Non-pigmented ciliary epithelial cell (primary cell): ENCODE measurements around the gene ZFYVE28.
"Not testable (repeated sequence)": the region's sequence is repeated elsewhere in the genome, so short reads cannot be mapped to it uniquely, and the experiment has no call there.

Experiments
- DNase-seq: peaks from one replicate; pipeline ENCODE4 v3.0.0-alpha.2; 2010; ENCODE audit warnings: low read depth

The ZFYVE28 gene

DNA sequence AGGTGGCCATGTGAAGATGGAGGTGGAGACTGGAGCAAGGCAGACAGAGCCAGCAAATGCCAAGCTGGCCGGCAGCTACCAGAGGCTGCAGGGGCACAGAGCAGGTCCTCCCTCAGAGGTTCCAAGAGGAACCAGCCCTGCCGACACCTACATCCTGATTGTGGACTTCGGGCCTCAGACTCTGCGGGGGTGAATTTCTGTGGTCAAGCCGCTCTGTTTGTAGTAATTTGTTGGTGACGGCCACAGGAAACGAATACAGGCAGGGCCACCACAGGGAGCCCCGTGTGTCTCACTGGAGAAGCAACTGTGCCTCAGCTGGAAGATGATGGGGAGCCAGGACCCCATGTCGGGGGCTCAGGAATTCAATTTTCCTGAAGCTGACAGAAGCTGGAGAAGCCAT, 28.3 kb downstream of the ZFYVE28 start:
- no peak for DNase-seq

DNA sequence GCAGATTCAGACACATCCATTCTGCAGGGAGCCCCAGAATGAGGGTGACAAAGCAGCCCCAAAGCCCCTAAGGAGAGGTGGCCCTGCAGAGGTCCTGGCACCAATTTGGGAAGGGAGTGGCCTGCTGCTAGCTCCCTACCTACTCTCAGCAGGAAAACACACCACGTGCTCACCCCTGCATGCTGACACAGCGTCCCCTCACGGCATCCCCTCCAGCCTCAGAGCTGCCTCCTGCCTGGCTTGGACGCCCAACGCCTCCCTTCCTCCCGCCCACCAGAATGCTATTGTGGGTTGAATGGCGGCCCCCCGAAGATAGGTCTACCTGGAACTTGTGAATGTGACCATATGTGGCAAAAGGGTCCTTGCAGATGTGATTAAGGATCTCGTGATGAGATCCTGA, 28.8 kb downstream of the ZFYVE28 start:
- DNase-seq, result no peak

DNA sequence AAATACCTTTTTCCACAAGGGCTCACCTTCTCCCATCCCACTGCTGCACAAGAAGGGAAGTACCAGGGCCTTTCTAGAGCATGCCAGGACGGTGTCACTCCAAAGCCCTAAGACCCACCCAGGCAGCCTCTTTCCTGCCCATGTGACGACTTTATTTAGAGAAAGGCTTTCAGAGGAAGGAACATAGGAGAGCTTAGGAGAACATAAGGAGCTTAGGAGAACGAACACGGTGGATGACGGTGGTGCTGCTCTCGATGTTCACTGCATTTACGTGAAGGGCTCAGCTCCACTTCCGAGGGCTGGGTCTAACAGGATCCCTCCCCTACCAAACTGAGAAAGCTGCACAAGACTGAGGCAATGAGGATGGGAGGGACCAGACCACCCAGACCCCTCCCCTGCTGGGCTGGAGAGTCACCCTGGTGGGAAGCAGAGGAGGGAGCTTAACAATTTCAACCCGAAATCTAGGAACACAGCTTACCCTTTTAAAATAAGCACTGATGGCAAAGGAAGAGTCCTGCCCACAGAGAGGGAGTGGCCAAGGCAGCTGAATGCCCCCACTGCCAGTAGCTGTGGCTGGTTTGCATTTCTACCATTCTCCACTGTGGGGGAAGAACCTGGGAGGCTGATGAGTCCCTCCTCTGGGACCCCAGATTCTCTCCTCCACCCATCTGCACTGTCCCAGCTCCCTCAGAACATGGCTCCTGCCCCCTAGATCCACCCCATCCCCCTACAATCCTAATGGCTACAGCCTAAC, 29.8 kb downstream of the ZFYVE28 start:
- DNase-seq, result no peak

DNA sequence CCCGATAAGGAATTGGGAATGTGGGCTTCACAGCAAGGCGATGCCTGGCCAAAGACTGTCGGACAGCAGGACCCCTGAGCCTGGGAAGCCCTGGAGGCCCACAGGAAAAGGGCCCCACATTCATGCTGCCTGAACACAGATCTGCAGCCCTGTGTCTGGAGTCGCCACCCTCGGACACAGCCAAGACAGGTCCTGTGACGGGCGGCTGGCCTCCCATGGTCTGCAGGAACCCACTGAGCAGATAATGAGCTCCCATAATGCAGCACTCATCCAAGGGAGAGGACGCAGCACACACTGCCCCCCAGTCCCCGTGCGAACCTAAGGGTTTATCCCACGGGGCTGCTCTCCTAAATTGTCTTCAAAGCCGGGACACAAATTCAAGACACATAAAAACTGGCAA, 30.6 kb downstream of the ZFYVE28 start:
- DNase-seq, result no peak

DNA sequence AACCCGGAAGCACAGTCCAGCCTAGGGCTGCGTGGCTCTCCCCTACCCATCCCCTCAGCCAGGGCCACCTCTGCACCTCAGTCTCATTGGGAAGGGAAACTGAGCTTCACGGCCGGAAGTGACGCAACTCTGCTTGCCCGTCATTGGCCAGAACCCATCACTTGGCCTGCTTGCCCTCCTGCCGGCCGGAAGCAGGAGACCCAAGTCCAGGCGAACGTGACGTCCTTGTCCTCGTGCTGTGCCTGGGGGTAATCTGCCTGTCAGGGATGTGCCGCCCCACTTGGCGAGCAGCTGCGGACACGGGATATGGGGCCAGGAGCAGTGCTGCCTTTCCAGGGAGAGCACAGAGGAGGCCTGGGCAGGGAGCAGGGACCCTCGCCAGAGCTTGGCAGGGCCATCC, 31.2 kb downstream of the ZFYVE28 start:
- no peak for DNase-seq

DNA sequence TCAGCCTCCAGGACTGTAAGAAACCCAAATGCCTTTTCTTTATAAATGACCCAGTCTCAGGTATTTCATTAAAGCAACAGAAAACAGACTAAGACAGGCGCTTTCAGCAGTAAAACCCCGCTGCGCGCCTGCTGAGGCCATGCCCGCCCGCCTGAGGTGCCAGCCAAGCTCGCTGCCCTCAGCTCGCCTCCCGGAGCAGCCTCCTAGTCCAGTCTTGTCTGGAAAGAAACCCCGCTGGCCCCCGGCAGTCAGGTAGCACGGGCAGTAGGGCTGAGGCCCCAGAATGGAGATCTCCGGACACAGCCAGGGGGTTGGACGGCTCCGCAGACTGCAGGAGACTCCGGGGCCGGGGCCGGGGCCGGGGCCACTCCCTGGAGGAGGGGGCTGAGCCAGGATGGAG, 31.7 kb downstream of the ZFYVE28 start:
- no peak for DNase-seq

DNA sequence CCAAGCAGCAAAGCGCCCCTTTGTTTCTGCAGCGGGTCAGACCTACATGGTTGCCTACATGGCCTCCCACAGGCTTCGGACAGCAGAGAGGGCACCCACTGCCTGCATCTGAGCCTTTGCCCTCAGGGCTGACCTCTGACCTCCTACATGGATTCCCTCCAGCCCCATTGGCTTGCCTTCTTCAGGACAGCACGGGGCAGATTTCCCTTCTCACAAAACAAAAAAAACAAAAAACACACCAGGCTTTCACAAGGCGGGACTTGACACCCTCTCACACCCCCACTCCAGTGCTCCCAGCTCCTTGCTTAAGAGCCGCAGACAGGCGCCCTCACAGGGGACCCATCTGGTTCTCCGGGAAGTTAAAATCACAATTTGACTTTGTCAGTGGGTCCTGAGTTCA, 32.9 kb downstream of the ZFYVE28 start:
- DNase-seq, result no peak

DNA sequence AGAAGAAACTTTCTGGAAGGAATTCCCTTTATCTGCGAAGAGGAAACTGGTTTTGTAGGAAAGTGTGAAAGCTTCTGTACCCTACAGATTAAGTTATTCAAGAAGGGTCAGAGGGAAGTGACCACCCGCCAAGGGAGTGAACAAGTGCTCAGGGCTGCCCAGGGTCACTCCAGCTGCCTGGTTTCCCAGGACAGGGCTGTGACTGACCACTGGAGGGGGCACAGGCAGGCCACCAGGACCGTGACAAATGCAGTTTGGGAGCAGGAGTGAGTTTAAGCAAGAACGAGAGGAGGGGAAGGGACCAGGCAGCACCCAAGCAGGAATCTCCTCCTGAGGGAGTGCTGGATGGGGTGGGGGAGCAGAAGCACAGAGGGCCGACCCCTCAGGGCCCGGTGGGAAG, 34.2 kb downstream of the ZFYVE28 start:
- DNase-seq, result no peak

DNA sequence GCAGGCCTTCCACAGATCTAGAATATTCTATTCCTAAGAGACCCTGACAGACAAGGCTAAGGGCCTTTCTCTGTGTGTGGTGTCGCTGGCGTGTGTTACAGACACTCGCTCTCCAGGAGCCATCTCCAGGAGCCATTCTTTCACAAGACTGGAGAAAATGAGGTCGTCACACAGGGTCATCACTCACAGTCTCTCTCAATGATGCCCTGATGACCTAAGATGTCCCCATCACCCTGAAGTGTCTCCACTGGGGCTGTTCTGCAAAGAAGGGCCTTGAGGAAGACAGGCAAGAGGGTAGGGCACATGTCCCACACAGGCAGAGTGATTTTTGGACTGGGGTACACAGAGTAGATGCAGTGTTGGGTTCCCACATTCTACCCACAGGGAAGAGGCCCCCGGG, 34.7 kb downstream of the ZFYVE28 start:
- no peak for DNase-seq

DNA sequence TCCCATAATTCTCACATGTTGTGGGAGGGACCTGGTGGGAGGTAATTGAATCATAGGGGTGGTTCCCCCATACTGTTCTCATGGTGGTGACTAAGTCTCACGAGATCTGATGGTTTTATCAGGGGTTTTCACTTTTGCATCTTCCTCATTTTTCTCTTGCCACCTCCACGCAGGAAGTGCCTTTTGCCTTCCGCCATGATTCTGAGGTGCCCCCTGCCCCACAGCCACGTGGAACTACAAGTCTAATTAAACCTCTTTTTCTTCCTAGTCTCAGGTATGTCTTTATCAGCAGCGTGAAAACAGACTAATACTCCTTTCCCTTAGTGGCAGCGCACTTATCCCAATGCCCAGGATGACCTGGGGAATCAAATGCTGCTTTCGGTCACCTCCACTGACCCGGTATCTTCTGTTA, 35.2 kb downstream of the ZFYVE28 start:
- DNase-seq, result not testable (repeated sequence)

DNA sequence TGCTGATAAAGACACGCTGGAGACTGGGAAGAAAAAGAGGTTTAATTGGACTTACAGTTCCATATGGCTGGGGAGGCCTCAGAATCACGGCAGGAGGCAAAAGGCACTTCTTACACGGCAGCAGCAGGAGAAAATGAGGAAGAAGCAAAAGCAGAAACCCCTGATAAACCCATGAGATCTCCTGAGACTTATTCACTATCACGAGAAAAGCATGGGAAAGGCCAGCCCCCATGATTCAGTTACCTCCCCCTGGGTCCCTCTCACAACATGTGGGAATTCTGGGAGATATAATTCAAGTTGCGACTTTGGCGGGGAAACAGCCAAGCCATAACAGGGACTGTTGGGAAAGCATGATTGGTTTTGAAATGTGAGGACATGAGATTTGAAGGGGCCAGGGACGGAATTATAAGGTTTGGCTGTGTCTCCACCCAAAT, 35.7 kb downstream of the ZFYVE28 start:
- not testable (repeated sequence) for DNase-seq

DNA sequence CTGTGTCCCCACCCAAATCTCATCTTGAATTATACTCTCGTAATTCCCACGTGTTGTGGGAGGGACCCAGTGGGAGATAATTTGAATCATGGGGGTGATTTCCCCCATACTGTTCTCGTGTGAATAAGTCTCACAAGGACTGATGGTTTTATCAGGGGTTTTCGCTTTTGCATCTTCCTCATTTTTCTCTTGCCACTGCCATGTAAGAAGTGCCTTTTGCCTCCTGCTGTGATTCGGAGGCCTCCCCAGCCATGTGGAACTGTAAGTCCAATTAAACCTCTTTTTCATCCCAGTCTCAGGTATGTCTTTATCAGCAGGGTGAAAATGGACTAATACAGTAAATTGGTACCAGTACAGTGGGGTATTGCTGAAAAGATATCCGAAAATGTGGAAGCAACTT, 37.9 kb downstream of the ZFYVE28 start:
- not testable (repeated sequence) for DNase-seq

DNA sequence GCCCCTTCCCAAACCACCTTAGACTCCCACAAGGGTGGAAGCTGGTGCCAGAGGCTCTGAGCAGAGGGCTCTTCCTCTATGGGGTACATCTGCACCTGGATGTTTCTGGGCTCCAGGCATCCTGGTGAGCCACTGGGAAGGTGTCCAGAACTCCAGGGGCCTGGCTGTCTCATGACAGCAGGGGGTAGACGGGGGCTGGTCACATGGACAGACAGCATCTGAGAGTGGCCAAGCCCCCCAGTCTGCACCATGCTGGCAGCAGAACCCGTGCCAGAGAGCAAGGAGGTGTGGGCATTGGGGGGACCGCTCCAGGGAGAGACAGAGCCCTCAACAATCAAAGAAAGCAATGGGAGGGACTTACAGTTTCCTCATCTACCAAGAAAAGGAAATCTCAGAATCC, 39.5 kb downstream of the ZFYVE28 start:
- no peak for DNase-seq

DNA sequence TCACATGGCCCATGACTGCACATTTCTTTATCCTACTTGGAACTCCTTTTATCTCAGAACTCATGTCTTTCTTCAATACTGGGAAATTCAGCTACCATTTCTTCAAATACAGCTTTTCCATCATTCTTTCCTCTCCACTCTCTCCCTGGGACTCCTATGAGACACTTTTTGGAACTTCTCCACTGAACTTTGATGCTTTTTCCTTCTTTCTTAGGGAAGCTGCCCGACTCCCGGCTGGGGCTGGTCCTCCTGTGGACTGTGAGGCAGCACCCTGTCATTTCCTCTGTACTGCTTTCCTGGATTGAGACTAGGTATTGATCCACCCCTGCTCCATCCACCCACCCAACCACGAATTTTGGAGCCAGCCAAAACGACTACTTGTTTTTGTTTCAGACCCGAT, 40.0 kb downstream of the ZFYVE28 start:
- no peak for DNase-seq

DNA sequence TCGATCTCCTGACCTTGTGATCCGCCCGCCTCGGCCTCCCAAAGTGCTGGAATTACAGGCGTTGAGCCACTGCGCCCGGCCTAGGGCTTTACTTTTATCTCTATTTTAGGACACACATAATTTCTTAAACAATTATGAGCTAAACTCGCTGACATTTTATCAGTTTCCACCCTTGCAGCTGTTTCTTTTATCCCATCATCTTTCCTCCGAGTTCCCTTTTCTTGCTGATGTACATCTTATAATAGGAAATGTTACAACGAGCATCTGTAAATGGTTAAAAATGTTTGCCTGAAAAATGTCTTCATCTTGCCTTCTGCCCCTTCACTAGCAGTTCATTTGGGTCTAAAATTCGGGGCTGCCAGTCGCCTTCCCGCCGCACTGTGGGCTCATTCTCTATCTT, 41.2 kb downstream of the ZFYVE28 start:
- no peak for DNase-seq

DNA sequence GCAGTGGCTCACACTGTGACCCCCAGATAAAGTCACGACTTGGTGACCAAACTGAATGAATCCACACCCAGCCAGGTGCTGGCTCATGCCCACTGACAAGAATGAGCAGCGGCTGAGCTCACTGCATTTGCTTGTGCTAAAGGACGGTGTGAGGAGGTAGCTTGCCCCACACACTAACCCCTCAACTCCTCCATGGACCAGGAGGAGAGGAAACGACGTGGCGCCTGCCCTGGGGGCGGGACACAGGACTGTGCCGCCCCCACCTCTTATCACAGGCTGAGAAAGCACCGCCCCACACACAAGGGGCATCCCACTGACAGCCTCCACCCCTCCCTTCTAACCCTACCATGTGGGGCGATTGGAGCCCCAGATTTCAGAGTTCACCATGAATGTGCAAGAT, 43.0 kb downstream of the ZFYVE28 start:
- no peak for DNase-seq

DNA sequence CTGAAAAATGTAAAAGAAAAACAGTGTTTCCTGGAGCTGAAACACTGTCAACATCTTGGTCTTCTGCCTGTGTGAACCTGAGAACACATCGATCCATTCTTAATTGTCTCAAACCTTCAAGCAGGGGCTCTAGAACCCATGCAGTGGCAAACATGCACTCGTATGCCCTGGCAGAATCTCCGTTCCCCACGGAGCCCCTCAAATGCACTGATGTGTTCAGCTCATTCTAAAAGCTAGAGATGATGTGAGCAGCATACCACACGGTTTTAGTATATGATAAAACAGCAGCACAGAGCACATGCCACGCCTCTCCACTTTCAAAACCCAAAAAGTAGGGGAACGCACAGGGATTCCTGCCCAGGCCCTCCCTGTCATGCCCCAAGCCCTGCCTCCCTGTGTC, 44.9 kb downstream of the ZFYVE28 start:
- no peak for DNase-seq

DNA sequence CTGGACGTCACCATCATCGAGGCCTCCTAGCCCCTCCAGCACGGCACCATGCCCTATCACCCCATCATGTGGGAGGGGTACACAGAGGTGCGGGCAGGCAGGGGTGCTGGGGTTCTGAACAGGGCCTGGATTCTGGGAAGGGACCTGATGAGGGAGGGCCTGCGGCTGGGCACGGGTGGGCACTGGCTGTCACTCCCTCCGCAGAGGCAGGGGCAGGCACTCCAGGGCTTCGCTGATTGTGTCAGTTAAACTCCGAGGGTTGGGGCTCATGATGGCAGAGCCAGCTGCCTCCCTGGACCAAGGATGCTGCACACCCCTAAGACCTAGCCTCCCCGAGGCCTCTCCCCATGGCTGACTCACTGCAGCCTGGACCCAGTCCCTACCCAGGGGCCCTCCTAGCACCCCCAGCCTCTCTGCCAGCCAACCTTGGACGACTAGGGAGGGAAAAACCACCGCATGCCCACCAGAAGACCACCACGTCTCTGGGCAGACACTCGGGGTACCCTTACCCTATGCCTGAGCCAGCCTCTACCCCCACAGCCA, 45.9 kb downstream of the ZFYVE28 start:
- DNase-seq, result no peak

DNA sequence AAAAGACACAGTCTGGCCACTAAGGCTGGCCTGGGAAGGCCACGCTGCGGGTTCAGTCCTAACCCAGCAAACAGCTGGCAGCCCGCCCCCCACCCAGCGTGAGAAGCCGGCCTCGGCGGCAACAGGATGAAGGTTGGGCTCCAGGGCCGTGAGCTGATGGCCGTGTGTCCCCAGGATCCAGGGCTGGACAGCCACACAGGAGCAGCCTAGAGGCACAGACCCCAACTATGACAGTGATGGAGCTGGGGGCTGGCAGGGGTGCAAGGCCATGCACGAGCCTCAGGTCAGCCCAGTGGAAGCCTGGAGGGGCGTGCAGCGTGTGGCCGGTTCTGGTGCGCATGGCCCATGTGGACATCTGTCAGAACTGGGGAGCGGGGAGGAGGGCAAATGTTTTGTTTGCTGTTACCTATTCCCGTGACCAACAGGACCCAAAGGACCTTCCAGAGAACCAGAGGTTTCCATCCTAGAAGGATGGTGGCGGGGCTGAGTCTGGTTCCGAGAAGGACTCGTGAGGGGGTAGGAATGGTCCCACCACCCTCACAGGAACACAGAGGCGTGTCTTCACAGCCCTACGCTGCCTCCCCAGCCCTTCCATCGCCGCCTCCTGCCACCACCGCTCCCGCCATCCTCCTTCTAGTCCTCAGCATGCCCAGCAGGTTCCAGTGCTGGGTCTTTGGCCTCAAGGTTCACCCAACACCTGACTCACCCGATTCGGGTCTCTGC, 46.5 kb downstream of the ZFYVE28 start:
- DNase-seq, result no peak

DNA sequence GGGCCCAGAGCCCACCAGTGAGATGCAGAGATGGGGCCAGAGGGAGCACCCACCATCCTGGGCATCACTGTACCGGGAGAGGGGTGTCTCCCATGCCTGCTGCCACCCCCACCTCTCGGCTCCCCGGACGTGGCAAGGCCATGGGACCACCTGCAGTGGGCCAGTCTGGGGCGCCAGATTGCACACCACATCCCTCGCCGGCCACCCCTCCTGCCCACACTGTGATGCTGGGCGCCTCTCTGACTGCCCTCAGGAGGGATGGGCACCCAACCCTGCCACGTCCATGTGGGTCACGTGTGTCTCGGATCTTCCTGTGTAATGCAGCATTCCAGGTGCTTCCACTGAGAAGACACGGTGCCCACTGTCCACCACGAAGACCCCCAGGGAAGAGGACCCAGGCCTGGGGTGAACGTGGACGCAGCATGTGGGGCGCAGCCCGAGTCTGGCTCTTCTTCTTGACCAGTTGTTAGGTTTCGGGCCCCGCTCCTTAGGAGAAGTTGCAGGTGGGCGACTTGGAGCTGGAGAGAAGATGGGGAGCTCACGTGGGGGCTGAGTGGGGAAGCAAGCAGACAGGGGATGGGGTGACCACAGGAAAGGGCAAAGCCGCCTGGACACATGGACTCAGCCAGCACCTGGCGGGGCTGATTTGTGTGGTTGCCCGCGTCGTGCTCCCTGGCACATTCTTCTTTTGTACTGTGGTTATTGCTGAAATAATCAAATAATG, 47.7 kb downstream of the ZFYVE28 start:
- no peak for DNase-seq

DNA sequence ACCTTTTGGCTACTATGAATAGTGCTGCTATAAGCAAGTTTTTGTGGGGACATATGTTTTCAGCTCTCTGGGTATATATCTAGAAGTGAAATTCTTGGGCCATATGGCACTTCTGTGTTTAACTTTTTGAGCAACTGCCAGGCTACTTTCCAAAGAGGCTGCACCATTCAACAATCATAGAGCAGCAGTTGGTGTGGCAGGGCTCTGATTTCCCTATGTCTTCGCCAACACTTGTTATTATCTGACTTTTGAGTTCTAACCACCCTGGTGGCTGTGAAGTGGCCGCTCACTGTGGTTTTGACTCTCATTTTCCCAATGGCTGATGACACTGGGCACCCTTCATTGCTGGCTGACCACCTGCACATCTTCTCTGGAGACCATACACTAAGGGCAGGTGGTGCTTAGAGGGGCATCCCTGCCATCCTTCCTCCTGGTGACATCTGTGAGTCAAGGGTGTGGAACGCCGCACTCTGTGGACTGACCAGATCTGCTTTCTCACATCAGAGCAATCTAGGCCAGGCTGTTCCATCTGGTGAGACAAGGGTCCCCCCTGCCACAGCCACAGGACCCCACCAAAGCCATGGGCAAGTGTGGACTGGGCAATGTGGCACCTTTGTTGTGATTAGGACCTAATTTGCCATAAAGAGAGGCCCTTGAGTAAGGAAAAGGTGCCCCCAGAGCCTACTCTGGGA, 49.6 kb downstream of the ZFYVE28 start:
- no peak for DNase-seq

DNA sequence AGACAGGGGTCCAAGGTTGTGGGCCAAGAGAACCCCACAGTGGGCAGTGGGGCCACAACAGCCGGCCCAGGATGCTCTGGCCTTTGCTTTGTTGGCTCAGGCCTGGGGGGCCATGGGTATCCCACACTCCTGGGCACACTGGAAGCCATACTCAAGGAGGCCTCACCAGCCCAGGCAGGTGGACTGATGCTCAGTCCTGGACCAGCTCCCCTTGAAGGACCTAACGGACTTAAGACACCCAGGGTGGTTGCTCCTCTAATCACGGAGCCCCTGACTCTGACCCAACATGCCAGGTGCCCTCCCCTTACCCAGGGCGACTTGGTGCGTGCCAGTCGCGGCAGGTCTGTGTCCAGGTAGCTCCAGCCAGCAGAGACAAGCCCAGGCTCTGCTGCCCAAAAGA, 50.8 kb downstream of the ZFYVE28 start:
- DNase-seq, result no peak
